HG03558 (cell line): Measurements from ENCODE around the gene PIAS1.

Experiments used
- ATAC-seq: cut with Tn5 transposase; IDR thresholded peaks from one replicate; pipeline ENCODE4 v1.9.1; 2021; ENCODE audit warnings: moderate number of reproducible peaks; ENCODE audit not compliant: unreplicated experiment; ENCODE audit errors: extremely low read depth

Gene PIAS1

DNA sequence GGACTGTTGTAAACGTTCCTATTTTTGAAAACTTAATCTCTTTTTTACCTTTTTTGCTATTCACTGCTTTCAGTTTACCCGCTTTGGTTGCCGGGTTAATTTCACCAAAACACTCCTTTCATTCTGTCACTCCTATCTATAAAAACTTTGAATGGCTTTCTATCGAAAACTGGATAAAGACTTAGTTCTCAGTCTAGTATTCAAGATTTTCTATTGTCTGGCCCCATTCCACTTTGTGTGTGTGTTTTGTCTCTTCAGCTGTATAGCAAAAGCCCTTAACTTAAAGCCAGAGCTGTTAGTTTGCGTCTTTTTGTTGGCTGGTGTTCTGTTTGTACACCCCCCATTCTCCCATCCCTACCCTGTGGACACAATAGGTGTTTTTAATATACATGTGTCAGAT, 7.5 kb downstream of the PIAS1 start:
- no peak for ATAC-seq

GRCh38 chr15:68062214-68062613, 8.1 kb downstream of the PIAS1 start:
- no peak for ATAC-seq

GRCh38 chr15:68062946-68063465, 8.9 kb downstream of the PIAS1 start:
- ATAC-seq: no peak

DNA sequence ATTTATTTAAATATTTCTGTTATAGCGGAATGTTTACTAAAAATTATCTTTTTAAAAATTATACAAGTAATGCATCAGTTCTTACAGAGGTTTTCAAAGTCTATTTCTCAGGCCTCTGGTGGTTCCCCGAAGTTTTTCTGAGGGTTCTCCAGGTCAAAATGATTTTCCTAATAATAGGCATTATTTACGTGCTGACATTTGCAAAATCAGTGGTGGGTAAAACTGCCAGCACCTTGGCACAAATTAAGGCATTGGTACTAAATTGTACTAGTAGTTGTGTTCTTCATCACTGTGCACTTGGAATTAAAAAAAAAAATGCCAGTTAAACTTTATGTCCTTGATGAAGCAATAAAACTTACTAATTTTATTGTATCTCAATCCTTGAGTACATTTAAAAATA, 9.5 kb downstream of the PIAS1 start:
- no peak for ATAC-seq

- no peak for ATAC-seq
Measured at GRCh38 chr15:68073576-68074288, 19.6 kb downstream of the PIAS1 start.

DNA sequence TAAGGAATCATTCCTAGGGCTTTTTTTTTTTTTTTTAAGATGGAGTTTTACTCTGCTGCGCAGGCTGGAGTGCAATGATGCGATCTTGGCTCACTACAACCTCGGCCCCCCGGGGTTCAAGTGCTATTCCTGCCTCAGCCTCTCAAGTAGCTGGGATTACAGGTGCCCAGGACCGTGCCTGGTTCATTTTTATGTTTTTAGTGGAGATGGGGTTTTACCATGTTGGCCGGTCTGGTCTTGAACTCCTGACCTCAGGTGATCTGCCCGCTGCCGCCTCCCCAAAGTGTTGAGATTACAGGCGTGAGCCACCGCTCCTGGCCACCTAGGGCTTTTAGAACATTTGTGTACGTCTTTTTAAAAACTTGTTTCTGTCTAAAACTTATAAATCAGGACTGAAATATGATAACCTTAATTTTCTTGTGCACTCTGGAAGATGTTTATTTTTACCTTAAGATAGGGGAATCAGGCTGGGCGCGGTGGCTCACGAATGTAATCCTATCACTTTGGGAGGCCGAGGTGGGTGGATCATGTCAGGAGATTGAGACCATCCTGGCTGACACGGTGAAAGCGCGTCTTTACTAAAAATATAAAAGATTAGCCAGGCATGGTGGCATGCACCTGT, 21.8 kb downstream of the PIAS1 start:
- no peak for ATAC-seq

GRCh38 chr15:68078365-68078764, 24.2 kb downstream of the PIAS1 start:
- ATAC-seq: no peak

GRCh38 chr15:68080334-68080733, 26.2 kb downstream of the PIAS1 start:
- ATAC-seq: no peak

GRCh38 chr15:68080783-68081182, 26.7 kb downstream of the PIAS1 start:
- ATAC-seq: no peak

DNA sequence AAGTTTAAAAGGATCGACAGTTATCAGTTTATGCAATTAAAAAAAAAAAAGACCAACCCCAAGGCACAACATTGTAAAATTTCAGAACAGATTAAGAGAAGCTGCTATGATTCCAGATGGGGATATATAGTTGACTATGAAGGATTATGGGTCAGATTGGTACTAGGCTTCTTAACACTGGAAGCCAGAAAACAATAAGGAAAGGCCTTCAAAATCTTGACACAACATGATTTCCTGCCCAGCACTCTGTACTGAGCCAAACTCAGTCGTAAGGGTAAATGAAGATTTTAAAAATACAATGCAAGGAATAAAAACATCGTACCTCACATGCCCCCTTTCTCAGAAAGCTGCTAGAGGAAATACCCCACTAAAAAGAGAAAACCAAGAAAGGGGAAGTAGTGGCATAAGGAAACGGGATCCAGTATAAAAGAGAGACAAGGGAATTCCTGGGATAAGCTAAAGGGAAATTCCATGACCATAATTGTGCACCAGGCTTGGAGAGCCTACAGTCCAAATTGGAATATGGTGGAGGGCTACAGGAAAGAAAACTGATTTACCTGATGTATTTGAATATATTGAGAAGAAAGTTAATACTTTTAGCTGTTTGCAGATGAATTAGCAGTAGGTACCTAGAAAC, 27.9 kb downstream of the PIAS1 start:
- ATAC-seq: no peak

GRCh38 chr15:68082735-68083134, 28.6 kb downstream of the PIAS1 start:
- ATAC-seq: no peak

GRCh38 chr15:68083463-68083862, 29.3 kb downstream of the PIAS1 start:
- ATAC-seq: no peak

GRCh38 chr15:68085052-68085451, 30.9 kb downstream of the PIAS1 start:
- no peak for ATAC-seq

- no peak for ATAC-seq
Measured at GRCh38 chr15:68091743-68092142, 37.6 kb downstream of the PIAS1 start.

DNA sequence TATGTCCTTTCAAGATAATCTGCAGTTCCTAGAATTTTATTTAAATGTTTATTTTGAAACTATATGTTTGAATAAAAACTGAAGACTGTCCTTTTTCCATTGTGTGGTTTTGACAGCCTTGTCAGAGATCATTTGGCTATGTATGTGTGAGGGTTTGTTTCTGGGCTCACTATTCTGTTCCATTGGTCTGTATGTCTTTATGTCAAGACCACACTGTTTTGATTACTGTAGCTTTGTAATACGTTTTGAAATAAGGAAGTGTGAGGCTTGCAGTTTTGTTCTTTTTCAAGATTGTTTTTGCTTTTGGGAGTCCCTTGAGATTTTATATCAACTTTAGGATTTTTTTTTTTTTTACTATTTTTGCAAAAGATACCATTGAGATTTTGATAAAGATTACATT, 42.0 kb downstream of the PIAS1 start:
- no peak for ATAC-seq

GRCh38 chr15:68097029-68097428, 42.9 kb downstream of the PIAS1 start:
- no peak for ATAC-seq

DNA sequence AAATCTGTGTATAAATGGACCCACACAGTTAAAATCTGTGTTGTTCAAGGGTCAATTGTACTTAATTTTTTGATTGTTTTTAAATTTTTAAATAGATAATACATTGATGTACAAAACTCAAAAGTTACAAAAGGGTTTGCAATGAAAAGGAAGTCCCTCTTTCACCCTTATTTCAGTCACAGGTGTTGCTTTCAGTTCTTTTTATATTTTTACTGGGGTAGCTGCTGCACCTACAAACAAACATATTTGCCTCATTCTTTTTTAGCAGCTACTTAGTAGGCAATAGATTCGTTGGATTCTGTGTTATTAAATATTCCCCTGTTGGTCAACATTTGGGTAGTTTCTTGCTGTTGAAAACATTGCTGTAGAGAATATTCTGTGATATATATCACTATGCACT, 44.4 kb downstream of the PIAS1 start:
- ATAC-seq: no peak

GRCh38 chr15:68100194-68100593, 46.1 kb downstream of the PIAS1 start:
- ATAC-seq: no peak

- ATAC-seq: no peak
Measured at GRCh38 chr15:68103603-68104002, 49.5 kb downstream of the PIAS1 start.

DNA sequence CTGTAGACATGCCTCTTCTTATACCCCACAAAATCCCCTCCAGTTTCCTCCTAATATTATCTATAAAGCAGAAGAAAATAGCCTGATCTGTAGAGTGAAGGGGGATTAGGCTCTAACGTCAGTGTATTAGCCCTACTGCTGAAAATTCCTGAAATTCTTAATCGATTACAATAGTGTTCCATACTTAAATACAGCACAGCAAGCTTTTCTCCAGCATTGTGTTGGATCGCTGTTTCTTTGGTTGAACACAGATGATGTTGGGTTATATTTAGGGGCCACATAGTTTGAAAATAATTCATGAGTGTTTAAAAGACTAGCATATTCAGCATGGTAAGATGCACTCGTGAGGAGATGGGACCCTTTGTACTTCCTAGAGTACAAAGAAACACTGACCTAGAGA, 52.5 kb downstream of the PIAS1 start:
- ATAC-seq: no peak

DNA sequence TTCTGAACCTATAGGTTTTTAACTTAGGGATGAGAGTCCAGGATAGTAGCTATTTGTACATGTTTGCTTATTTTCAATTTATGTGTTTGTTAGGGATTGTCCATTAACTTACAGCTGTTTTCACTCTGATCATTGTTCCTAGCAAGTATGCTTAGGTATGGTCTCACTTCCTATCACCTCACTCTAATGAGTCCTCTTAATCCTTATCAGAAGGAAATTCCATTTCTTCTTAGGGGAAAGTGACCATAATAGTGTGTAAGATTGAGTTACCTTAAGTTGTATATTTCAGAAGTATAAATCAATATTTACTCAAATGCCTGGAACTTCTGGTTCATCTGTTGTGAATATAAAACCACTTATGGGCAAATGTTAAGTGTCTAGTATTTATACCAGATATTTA, 53.0 kb downstream of the PIAS1 start:
- ATAC-seq: no peak
